ENCODE data around the gene DRAM2. TPM values are rescaled to one million over a fixed set of nuclear protein-coding genes. Genes with fewer than 3 reads are reported as not detected.

DRAM2 gene
- total and polyA plus RNA-seq, 9 of the 15 experiments (the other 6 are each of a cell fraction or from before 2014, with no cell fraction given): 29.0 to 161 (median 53.5) TPM

DNA sequence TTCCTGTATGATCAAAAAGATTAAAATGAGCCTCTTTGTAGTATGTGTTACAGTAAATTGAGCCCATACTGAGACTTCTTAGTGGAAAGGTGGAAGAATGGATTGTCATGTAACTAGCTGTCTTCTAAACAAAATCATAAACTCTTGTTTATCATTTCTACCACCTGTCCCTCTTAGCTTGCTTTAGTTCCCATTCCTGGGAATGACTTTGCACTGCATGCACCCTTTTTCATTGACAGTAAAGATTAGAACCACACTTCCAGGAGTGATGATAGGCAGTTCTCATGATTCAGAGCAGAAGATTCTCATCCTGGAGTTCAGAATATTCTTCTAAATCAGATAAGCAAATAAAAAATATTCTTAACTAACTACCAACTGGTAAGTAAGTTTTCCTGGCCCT is 32.6 kb upstream of the DRAM2 start (continued):
- no peak for TF ChIP-seq CBFB (CRISPR knock-in tag; IDR thresholded peaks at IDR 0.05)
- no peak for TF ChIP-seq SMARCA5 (IDR thresholded peaks at IDR 0.05)
- TF ChIP-seq SMAD3 (CRISPR knock-in tag; conservative IDR thresholded peaks at IDR 0.05): no peak
- TF ChIP-seq RB1 (IDR thresholded peaks at IDR 0.05; ENCODE audit: low read depth): no peak
- 0 out of 2 replicates have a peak, but pooled peaks have one; percentile 52 for TF ChIP-seq SMARCC2 (IDR thresholded peaks at IDR 0.05; ENCODE audit: low read depth)
- no peak for TF ChIP-seq SIN3A (IDR thresholded peaks at IDR 0.05; ENCODE audit: borderline replicate concordance in 2 of 2, control insufficient read depth in 1 of 2, low read depth in 2 of 2, low read length in 2 of 2)
- TF ChIP-seq CBX1 (IDR thresholded peaks at IDR 0.05; ENCODE audit: low read depth): no peak
- TF ChIP-seq PML (IDR thresholded peaks at IDR 0.05; ENCODE audit: low read length): 0 out of 2 replicates have a peak, but pooled peaks have one; percentile 24
- TF ChIP-seq ZNF184 (CRISPR knock-in tag; IDR thresholded peaks at IDR 0.05): no peak
- no peak for TF ChIP-seq YY1 (IDR thresholded peaks at IDR 0.05; ENCODE audit: borderline replicate concordance in 1 of 3, control insufficient read depth in 1 of 3, extremely low read depth in 1 of 3, insufficient read depth in 3 of 3, insufficient read length in 1 of 3, insufficient replicate concordance in 2 of 3, low read depth in 1 of 3, low read length in 2 of 3)
- TF ChIP-seq ELF1 (tag; IDR thresholded peaks at IDR 0.05): no peak
- TF ChIP-seq, protein P1, sequence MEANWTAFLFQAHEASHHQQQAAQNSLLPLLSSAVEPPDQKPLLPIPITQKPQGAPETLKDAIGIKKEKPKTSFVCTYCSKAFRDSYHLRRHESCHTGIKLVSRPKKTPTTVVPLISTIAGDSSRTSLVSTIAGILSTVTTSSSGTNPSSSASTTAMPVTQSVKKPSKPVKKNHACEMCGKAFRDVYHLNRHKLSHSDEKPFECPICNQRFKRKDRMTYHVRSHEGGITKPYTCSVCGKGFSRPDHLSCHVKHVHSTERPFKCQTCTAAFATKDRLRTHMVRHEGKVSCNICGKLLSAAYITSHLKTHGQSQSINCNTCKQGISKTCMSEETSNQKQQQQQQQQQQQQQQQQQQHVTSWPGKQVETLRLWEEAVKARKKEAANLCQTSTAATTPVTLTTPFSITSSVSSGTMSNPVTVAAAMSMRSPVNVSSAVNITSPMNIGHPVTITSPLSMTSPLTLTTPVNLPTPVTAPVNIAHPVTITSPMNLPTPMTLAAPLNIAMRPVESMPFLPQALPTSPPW (CRISPR knock-in tag; IDR thresholded peaks at IDR 0.05): no peak
- TF ChIP-seq FOXJ2 (tag; IDR thresholded peaks at IDR 0.05): no peak
- TF ChIP-seq ARID4B (CRISPR knock-in tag; IDR thresholded peaks at IDR 0.05): no peak
- TF ChIP-seq PTBP1 (IDR thresholded peaks at IDR 0.05; ENCODE audit: low read depth, low read length): no peak
- no peak for TF ChIP-seq SNRNP70 (optimal IDR thresholded peaks at IDR 0.05; ENCODE audit: low read depth, low read length)
- TF ChIP-seq ZNF408 (CRISPR knock-in tag; IDR thresholded peaks at IDR 0.05; ENCODE audit: low read depth): no peak
- no peak for TF ChIP-seq HDAC6 (IDR thresholded peaks at IDR 0.05; ENCODE audit: low read depth, low read length)
- TF ChIP-seq ZNF584 (CRISPR knock-in tag; IDR thresholded peaks at IDR 0.05; ENCODE audit: low read depth): no peak
- no peak for TF ChIP-seq HCFC1 (IDR thresholded peaks at IDR 0.05; ENCODE audit: low read depth, low read length)

Measured in K562 (cell line).